Measurements from ENCODE around the gene PPM1M.
A peak's percentile ranks its signal among the peaks of the same experiment; 100 is the strongest.

Gene PPM1M

DNA sequence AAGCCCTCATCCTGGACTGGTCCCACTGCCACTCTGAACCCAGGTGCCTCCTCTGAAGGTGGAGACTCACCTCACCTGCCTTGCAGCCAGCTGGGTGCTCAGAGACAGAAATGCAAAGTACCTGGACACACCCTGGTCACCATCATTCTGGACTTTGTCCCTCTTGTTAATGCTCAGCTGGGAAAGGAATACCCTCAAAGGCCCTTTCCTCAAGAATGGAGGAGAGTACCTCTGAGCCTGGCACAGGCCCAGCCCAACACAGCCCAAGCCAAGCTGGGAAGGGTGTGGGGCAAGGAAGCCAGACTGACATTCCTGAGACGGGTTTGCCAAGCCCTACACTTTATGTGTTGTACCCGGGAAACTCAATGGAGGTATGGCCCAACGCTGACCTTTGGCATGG lies 48.6 kb upstream of the PPM1M start:
- TF ChIP-seq BACH2 (CRISPR knock-in tag; IDR thresholded peaks at IDR 0.05; ENCODE audit: borderline replicate concordance) (no peak), ZNF8 (CRISPR knock-in tag; IDR thresholded peaks at IDR 0.05) (no peak), ARNTL (CRISPR knock-in tag; IDR thresholded peaks at IDR 0.05; ENCODE audit: borderline replicate concordance, low read depth) (no peak), ZNF565 (CRISPR knock-in tag; conservative IDR thresholded peaks at IDR 0.05; ENCODE audit: low read depth) (no peak), SNAI2 (CRISPR knock-in tag; IDR thresholded peaks at IDR 0.05) (no peak), ZFP30 (CRISPR knock-in tag; IDR thresholded peaks at IDR 0.05) (no peak), TCF4 (CRISPR knock-in tag; IDR thresholded peaks at IDR 0.05; ENCODE audit: borderline replicate concordance) (no peak), CSDC2 (CRISPR knock-in tag; IDR thresholded peaks at IDR 0.05) (no peak), GLIS3 (CRISPR knock-in tag; IDR thresholded peaks at IDR 0.05) (no peak), ZC3H10 (CRISPR knock-in tag; IDR thresholded peaks at IDR 0.05) (no peak), ZFP3 (CRISPR knock-in tag; IDR thresholded peaks at IDR 0.05) (no peak)
- TF ChIP-seq, protein P1, sequence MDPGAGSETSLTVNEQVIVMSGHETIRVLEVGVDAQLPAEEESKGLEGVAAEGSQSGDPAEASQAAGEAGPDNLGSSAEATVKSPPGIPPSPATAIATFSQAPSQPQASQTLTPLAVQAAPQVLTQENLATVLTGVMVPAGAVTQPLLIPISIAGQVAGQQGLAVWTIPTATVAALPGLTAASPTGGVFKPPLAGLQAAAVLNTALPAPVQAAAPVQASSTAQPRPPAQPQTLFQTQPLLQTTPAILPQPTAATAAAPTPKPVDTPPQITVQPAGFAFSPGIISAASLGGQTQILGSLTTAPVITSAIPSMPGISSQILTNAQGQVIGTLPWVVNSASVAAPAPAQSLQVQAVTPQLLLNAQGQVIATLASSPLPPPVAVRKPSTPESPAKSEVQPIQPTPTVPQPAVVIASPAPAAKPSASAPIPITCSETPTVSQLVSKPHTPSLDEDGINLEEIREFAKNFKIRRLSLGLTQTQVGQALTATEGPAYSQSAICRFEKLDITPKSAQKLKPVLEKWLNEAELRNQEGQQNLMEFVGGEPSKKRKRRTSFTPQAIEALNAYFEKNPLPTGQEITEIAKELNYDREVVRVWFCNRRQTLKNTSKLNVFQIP (CRISPR knock-in tag; IDR thresholded peaks at IDR 0.05; ENCODE audit: borderline replicate concordance, low read depth), result no peak
- TF ChIP-seq, protein P2, sequence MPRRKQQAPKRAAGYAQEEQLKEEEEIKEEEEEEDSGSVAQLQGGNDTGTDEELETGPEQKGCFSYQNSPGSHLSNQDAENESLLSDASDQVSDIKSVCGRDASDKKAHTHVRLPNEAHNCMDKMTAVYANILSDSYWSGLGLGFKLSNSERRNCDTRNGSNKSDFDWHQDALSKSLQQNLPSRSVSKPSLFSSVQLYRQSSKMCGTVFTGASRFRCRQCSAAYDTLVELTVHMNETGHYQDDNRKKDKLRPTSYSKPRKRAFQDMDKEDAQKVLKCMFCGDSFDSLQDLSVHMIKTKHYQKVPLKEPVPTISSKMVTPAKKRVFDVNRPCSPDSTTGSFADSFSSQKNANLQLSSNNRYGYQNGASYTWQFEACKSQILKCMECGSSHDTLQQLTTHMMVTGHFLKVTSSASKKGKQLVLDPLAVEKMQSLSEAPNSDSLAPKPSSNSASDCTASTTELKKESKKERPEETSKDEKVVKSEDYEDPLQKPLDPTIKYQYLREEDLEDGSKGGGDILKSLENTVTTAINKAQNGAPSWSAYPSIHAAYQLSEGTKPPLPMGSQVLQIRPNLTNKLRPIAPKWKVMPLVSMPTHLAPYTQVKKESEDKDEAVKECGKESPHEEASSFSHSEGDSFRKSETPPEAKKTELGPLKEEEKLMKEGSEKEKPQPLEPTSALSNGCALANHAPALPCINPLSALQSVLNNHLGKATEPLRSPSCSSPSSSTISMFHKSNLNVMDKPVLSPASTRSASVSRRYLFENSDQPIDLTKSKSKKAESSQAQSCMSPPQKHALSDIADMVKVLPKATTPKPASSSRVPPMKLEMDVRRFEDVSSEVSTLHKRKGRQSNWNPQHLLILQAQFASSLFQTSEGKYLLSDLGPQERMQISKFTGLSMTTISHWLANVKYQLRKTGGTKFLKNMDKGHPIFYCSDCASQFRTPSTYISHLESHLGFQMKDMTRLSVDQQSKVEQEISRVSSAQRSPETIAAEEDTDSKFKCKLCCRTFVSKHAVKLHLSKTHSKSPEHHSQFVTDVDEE (CRISPR knock-in tag; IDR thresholded peaks at IDR 0.05), result no peak
- ATAC-seq, result no peak

DNA sequence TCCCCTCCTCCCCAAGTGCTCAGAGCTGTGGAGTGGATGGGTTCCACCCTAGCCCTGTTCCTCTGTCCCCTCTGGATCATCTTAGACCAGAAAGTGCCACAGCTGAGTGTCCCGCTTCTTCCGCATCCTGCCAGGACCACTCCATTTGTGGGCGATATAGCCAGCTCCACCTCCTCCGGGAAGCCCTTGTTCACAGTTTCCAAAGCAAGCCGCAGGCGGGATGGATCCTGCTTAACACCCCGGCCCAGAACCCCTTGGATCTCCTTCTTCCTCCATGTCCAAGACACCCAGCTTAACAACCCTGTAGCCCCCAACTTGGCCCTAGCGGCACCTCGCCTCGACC lies 48.1 kb upstream of the PPM1M start:
- no peak for TF ChIP-seq OSR1 (CRISPR knock-in tag; IDR thresholded peaks at IDR 0.05)
- no peak for TF ChIP-seq BACH2 (CRISPR knock-in tag; IDR thresholded peaks at IDR 0.05; ENCODE audit: borderline replicate concordance)
- no peak for TF ChIP-seq ZC3H10 (CRISPR knock-in tag; IDR thresholded peaks at IDR 0.05)
- TF ChIP-seq, protein P3, sequence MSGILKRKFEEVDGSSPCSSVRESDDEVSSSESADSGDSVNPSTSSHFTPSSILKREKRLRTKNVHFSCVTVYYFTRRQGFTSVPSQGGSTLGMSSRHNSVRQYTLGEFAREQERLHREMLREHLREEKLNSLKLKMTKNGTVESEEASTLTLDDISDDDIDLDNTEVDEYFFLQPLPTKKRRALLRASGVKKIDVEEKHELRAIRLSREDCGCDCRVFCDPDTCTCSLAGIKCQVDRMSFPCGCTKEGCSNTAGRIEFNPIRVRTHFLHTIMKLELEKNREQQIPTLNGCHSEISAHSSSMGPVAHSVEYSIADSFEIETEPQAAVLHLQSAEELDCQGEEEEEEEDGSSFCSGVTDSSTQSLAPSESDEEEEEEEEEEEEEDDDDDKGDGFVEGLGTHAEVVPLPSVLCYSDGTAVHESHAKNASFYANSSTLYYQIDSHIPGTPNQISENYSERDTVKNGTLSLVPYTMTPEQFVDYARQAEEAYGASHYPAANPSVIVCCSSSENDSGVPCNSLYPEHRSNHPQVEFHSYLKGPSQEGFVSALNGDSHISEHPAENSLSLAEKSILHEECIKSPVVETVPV (CRISPR knock-in tag; IDR thresholded peaks at IDR 0.05), result no peak
- TF ChIP-seq TOX (CRISPR knock-in tag; IDR thresholded peaks at IDR 0.05; ENCODE audit: borderline replicate concordance), result no peak
- no peak for TF ChIP-seq ISL1 (CRISPR knock-in tag; IDR thresholded peaks at IDR 0.05)
- ATAC-seq, result no peak; the same call in 2 of the 3 replicates

DNA sequence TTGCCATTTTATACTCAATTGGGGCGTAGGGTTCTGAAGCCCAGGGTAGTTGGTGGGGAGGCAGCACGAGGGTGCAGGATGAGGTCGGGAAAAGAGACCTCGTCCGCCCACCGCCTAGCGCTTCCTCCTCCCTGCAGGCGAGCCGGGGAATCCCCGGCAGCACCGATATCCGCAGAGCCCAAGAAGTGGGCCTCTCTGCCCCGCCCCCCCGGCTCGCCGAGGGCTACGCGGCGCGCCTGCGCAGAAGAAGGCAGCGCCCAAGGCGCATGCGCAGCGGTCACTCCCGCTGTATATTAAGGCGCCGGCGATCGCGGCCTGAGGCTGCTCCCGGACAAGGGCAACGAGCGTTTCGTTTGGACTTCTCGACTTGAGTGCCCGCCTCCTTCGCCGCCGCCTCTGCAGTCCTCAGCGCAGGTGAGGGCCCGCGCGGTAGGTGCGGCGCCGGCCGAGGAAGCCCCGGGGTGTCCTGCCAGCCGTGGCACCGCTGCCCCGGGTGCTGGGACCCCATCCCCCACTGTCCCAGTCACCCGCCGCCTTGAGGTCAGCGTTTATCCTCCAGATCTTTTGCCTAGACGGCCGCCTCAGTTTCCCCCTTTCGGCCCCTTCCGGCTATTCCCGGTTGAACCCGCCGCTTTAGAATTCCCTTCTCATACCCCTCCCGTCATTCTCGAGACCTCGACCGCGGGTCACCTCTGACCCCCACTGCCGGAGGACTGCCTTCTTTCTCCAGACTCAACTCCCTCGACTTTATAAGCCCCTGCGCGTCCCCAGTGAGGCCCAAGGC lies 47.5 kb upstream of the PPM1M start, which contains the start of gene ALAS1:
ALAS1 (plus strand) TSS at position 319 of the 784 bp plus-strand sequence. CDS start 1,082 bp downstream, outside the sequence.
- peak; percentile 84 for ATAC-seq
- TF ChIP-seq ARNTL (CRISPR knock-in tag; IDR thresholded peaks at IDR 0.05; ENCODE audit: borderline replicate concordance, low read depth) (no peak), ESRRG (CRISPR knock-in tag; IDR thresholded peaks at IDR 0.05) (no peak), GLIS3 (CRISPR knock-in tag; IDR thresholded peaks at IDR 0.05) (no peak), ZFP30 (CRISPR knock-in tag; IDR thresholded peaks at IDR 0.05) (no peak), ZFP3 (CRISPR knock-in tag; IDR thresholded peaks at IDR 0.05) (peak; percentile 92), BACH2 (CRISPR knock-in tag; IDR thresholded peaks at IDR 0.05; ENCODE audit: borderline replicate concordance) (no peak), ISL1 (CRISPR knock-in tag; IDR thresholded peaks at IDR 0.05) (no peak)

DNA sequence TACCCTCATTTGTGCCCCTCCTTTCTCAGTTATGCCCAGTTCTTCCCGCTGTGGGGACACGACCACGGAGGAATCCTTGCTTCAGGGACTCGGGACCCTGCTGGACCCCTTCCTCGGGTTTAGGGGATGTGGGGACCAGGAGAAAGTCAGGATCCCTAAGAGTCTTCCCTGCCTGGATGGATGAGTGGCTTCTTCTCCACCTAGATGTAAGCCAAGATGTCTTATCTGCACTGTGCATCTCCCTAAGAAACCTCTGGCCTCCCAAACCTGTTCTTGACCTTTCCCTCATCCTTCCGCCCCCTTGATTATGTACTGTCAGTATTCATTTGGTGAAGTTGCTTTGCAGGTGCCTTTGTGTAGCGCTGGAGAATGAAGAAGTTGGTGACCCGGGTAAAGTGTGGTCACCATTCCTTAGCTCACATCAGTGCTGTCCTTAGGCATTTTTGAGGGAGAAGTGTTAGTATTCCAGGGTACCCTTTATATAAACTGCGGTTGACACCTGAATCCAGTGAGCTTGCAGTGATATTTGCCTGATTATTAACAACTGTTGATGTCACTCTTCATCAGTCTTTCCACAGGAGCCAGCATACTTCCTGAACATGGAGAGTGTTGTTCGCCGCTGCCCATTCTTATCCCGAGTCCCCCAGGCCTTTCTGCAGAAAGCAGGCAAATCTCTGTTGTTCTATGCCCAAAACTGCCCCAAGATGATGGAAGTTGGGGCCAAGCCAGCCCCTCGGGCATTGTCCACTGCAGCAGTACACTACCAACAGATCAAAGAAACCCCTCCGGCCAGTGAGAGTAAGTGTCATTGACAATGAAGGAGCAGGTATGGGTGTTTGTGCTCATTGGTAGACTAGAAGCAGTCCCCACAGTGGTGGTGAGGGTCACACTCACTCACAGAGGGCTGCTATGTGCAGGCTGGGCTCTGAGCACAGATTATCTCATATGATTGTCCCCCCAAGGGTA lies 46.6 kb upstream of the PPM1M start:
- ATAC-seq, result peak; percentile 5; the same call in 2 of the 3 replicates

More for the DNA sequence above, 46.6 kb upstream of the PPM1M start:
- no peak for TF ChIP-seq CSDC2 (CRISPR knock-in tag; IDR thresholded peaks at IDR 0.05)
- TF ChIP-seq, protein P4, sequence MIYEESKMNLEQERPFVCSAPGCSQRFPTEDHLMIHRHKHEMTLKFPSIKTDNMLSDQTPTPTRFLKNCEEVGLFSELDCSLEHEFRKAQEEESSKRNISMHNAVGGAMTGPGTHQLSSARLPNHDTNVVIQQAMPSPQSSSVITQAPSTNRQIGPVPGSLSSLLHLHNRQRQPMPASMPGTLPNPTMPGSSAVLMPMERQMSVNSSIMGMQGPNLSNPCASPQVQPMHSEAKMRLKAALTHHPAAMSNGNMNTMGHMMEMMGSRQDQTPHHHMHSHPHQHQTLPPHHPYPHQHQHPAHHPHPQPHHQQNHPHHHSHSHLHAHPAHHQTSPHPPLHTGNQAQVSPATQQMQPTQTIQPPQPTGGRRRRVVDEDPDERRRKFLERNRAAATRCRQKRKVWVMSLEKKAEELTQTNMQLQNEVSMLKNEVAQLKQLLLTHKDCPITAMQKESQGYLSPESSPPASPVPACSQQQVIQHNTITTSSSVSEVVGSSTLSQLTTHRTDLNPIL (CRISPR knock-in tag; IDR thresholded peaks at IDR 0.05; ENCODE audit: low read depth), result no peak
- TF ChIP-seq ZFP30 (CRISPR knock-in tag; IDR thresholded peaks at IDR 0.05), result no peak
- TF ChIP-seq ZFP3 (CRISPR knock-in tag; IDR thresholded peaks at IDR 0.05), result no peak
- TF ChIP-seq, protein P5, sequence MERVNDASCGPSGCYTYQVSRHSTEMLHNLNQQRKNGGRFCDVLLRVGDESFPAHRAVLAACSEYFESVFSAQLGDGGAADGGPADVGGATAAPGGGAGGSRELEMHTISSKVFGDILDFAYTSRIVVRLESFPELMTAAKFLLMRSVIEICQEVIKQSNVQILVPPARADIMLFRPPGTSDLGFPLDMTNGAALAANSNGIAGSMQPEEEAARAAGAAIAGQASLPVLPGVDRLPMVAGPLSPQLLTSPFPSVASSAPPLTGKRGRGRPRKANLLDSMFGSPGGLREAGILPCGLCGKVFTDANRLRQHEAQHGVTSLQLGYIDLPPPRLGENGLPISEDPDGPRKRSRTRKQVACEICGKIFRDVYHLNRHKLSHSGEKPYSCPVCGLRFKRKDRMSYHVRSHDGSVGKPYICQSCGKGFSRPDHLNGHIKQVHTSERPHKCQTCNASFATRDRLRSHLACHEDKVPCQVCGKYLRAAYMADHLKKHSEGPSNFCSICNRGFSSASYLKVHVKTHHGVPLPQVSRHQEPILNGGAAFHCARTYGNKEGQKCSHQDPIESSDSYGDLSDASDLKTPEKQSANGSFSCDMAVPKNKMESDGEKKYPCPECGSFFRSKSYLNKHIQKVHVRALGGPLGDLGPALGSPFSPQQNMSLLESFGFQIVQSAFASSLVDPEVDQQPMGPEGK (CRISPR knock-in tag; IDR thresholded peaks at IDR 0.05; ENCODE audit: borderline replicate concordance), result no peak
- no peak for TF ChIP-seq GLIS3 (CRISPR knock-in tag; IDR thresholded peaks at IDR 0.05)
- TF ChIP-seq, protein P1 (CRISPR knock-in tag; IDR thresholded peaks at IDR 0.05; ENCODE audit: borderline replicate concordance, low read depth), result no peak
- TF ChIP-seq ESRRG (CRISPR knock-in tag; IDR thresholded peaks at IDR 0.05), result no peak

Measured in SK-N-SH treated with all-trans-retinoic acid at 6 μM for 48 hours (cell line).